Measurements from ENCODE around the gene TOLLIP.

DNA sequence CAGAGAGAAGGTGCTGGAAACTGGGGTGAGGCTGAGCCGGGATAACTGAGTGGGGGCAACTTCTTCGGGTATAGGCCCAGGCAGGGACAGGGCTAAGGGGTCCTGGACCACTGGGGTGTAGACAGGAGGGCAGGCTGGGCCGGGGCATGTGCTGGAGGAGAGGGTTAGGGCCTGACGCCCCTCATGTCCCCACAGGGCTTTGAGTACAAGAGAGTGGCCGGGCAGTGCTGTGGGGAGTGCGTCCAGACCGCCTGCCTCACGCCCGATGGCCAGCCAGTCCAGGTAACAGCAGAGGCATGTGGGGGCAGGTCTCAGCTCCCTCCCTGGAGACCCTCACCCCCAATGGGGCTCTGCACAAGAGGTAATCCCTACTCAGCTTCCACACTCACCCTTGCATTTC, 49.9 kb downstream of the TOLLIP start:
- no peak for TF ChIP-seq POLR2A (IDR thresholded peaks at IDR 0.05; ENCODE audit: low read depth, low read length)
- TF ChIP-seq POLR2AphosphoS5 (IDR thresholded peaks at IDR 0.05; ENCODE audit: low read depth, low read length) = no peak

All from GM12891 (cell line).